Limb (tissue), 2 donors: ENCODE measurements around the gene ZNF273.
A peak's percentile ranks its signal among the peaks of the same experiment; 100 is the strongest.
"Not testable (repeated sequence)": the region's sequence is repeated elsewhere in the genome, so short reads cannot be mapped to it uniquely, and the experiment has no call there.

Source experiments
- DNase-seq, 2 donors: peaks; one replicate each; pipeline ENCODE4 v3.0.0-alpha.2; 2016; ENCODE audit errors: extremely low spot score in 2 of 2

ZNF273 gene

DNA sequence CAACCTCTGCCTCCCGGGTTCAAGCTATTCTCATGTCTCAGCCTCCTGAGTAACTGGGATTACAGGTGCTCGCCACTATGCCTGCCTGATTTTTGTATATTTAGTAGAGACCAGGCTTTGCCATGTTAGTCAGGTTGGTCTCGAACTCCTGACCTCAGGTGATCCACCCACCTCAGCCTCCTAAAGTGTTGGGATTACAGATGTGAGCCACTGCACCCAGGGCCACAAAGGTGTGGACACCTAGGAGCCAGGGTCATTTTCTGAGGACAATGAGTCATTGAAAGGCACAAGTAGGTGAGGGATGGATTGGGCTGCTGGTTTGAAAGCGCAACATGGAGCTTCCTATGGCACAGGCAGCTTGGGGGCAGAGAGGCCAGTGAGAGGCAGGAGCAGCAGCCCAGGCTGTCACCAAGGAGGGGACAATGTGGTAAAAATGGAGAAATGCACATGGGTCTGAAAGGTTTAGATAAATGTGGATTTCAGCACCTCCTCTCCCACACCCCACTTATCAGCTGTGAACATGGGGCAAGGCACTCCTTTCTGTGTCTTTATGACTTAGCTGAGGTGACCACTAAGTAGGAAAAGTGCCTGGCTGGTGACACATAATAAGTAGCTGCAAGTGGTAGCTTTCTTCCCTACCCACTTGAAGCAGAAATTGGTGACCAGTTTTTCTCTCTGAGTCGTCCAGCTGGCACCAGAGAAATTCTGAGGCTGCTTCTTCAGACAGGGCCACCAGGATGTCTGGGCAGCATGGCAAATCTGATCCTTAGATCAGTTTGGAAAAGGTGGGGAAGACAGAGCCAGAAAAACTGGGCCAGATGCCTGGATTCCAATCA is 41.8 kb downstream of the ZNF273 start:
- not testable (repeated sequence) for DNase-seq

- no peak for DNase-seq
Observed at GRCh38 chr7:64945503-64946175, 42.6 kb downstream of the ZNF273 start.

GRCh38 chr7:64946772-64947171 is 43.7 kb downstream of the ZNF273 start:
- DNase-seq, result peak in 1 of 2 donors; percentile 42

GRCh38 chr7:64947252-64948000 is 44.4 kb downstream of the ZNF273 start:
- peak in 1 of 2 donors; percentile 55 for DNase-seq

DNA sequence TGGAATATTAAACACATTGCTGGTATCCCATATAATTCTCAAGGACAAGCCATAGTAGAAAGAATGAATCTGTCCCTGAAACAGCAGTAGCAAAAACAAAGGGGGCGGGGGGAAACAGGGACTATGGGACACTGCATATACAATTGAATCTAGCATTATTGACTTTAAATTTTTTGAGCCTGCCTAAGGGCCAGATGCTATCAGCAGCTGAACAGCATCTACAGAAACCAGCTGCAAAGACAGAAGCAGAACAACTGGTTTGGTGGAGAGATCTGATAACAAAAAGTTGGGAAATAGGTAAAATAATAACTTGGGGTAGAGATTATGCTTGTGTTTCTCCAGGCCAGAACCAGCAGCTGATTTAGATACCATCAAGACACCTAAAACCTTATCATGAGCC is 45.7 kb downstream of the ZNF273 start:
- DNase-seq, result not testable (repeated sequence)

DNA sequence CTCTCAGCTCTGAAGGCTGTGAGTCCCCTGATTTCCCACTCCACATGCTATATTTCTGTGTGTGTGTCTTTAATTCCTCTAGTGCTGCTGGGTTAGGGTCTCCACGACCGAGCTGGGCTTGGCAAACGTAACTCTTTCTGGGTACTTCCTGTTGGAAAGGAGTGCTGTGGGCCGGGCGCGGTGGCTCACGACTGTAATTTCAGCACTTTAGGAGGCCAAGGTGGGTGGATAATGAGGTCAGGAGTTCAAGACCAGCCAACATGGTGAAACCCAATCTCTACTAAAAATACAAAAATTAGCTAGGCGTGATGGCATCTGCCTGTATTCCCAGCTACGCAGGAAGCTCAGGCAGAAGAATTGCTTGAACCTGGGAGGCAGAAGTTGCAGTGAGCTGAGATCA is 47.6 kb downstream of the ZNF273 start:
- DNase-seq, result not testable (repeated sequence)

DNA sequence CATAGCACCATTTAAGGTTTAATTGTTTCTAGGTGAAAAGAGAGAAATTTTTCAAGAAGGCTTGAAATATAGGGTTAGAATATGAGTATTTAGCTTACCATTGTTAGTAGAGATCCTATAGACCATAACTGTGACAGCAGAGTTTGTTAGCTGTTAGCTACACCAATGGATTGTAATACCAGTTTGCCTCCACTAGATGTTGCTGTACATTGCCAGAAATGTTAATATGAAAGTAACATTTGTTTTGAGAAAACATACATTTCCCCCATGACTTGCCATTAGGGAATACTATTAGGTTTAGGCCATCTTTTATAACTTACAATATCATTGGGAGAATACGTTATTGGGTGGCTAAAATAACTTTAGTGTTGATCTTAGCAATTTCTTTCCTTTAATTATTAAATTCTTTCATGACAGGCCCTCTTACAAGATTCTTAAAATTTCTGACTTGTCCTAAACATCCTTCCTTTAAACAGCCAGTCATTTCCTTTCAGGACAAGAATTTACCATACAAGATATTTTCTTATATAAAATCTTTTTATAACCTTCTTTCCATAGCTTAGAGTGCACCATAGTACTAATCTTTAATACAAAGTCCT is 48.3 kb downstream of the ZNF273 start:
- DNase-seq, result peak in 1 of 2 donors; percentile 50

GRCh38 chr7:64959072-64959747 is 56.1 kb downstream of the ZNF273 start:
- DNase-seq, result no peak

DNA sequence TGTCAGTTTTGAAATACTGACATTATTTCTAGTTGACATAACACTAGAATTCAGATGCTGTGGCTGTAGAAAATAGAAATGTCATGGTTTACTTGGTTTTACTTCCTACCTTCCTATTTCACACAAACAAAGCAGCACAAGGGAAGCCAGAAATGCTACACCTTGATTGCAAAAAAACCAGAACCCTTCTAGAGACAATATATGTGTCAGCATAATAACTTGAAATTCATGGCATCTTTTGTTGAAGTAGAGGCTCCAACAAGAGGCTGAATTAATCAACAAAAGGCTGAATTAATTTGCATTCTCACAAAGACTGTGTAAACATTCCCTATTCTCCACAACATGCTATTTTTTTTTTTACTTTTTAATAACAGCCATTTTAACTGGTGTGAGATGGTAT is 62.5 kb downstream of the ZNF273 start:
- DNase-seq, result no peak

GRCh38 chr7:64978497-64979203 is 75.6 kb downstream of the ZNF273 start:
- no peak for DNase-seq
